ENCODE measurements around the gene RAB7A.

- TF ChIP-seq EZH2 (IDR thresholded peaks at IDR 0.05; ENCODE audit: insufficient read depth, low read length) (no peak), CTCF (IDR thresholded peaks at IDR 0.05; ENCODE audit: insufficient read depth, low read depth, low read length) (peak; percentile 40)
These were observed 58.2 kb downstream of the RAB7A start for GRCh38 chr3:128784232-128784631.

Measured in astrocyte (in vitro differentiated cells and primary cell).